CD4-positive, alpha-beta T cell (primary cell): ENCODE measurements around the gene HLA-DOA. TPM values are rescaled to one million over a fixed set of nuclear protein-coding genes. Genes with fewer than 3 reads are reported as not detected.

Source experiments
- ATAC-seq: fragments of 200-7000 bp; cut with Tn5 transposase; one replicate; pipeline ENCODE4 v1.10.0; 2022; ENCODE audit warnings: mild to moderate bottlenecking; ENCODE audit not compliant: poor library complexity
- CTCF ChIA-PET: fragments of 350-600 bp; sonication (Branson Sonifier 250); formaldehyde crosslinking; loops from one replicate; lab custom pipeline; 2021; ENCODE audit warnings: antibody characterized with exemption, inconsistent platforms; lab: Charles Lee
- POLR2A ChIA-PET: fragments of 350-600 bp; sonication (Branson Sonifier 250); formaldehyde crosslinking; loops from one replicate; lab custom pipeline; 2021; ENCODE audit warnings: antibody characterized with exemption, inconsistent platforms; lab: Charles Lee
- DNase-seq, 14 experiments: peaks; one replicate each; pipeline ENCODE4 v3.0.0-alpha.2; 2013 to 2020; ENCODE audit warnings: mixed read lengths in 2 of 14
- H3K27ac ChIP-seq, 2 donors: one replicate each; pipeline versions ENCODE4 v1.5.1 to v1.7.0; 2013; ENCODE audit warnings: low read length in 2 of 2, low read depth in 1 of 2, mild to moderate bottlenecking in 1 of 2
- H3K27me3 ChIP-seq, 2 experiments: 1 replicate in 1 of 2; 2 replicates in 1 of 2; pipeline versions ENCODE4 v1.6.1 to v1.7.0; 2013; ENCODE audit warnings: low read length in 2 of 2, control low read depth in 1 of 2, mild to moderate bottlenecking in 1 of 2, moderate library complexity in 1 of 2; ENCODE audit not compliant: insufficient read depth in 2 of 2, control insufficient read depth in 1 of 2
- H3K36me3 ChIP-seq: one replicate; pipeline ENCODE4 v1.6.1; 2013; ENCODE audit warnings: low read length, control low read depth; ENCODE audit not compliant: insufficient read depth
- H3K4me1 ChIP-seq: one replicate; pipeline ENCODE4 v1.6.1; 2013; ENCODE audit warnings: low read length, control low read depth; ENCODE audit not compliant: insufficient read depth
- H3K4me3 ChIP-seq: one replicate; pipeline ENCODE4 v1.5.1; 2013; ENCODE audit warnings: mild to moderate bottlenecking, low read length, moderate library complexity
- H3K9me3 ChIP-seq, 2 experiments: 1 replicate in 1 of 2; 2 replicates in 1 of 2; pipeline versions ENCODE4 v1.6.1 to v1.7.0; 2013; ENCODE audit warnings: low read length in 2 of 2, mild to moderate bottlenecking in 2 of 2, control low read depth in 1 of 2, moderate library complexity in 1 of 2; ENCODE audit not compliant: control insufficient read depth in 1 of 2, insufficient read depth in 1 of 2
- H3K27ac Mint-ChIP-seq: one replicate; pipeline ENCODE4 v1.8.0; 2020; ENCODE audit warnings: mixed read lengths
- H3K27me3 Mint-ChIP-seq: one replicate; pipeline ENCODE4 v1.8.0; 2021; ENCODE audit warnings: mixed read lengths
- H3K36me3 Mint-ChIP-seq: one replicate; pipeline ENCODE4 v1.8.0; 2021; ENCODE audit warnings: low read depth, mixed read lengths
- H3K4me1 Mint-ChIP-seq: one replicate; pipeline ENCODE4 v1.8.0; 2021; ENCODE audit warnings: low read depth, mixed read lengths
- H3K4me3 Mint-ChIP-seq: one replicate; pipeline ENCODE4 v1.8.0; 2020; ENCODE audit warnings: mild to moderate bottlenecking, mixed read lengths
- H3K9me3 Mint-ChIP-seq: one replicate; pipeline ENCODE4 v1.8.0; 2020; ENCODE audit warnings: mixed read lengths
- CTCF ChIP-seq: fragments of 200-600 bp; IDR thresholded peaks from one replicate; pipeline ENCODE4 v1.8.0; 2022; ENCODE audit warnings: antibody characterized with exemption, mild to moderate bottlenecking
- intact Hi-C, 2 experiments: fragments of 100-400 bp; cut with DNase I in 1 of 2; cut with micrococcal nuclease in 1 of 2; formaldehyde crosslinking; loops; one replicate each; pipeline versions ENCODE4 v1.15.1 to v1.9.0; 2023 to 2025; cut with DNase I, micrococcal nuclease
- total RNA-seq, 174 experiments: library from RNA in 2 of 174; stranded (reverse) in 2 of 174; gene quantifications; one replicate each; pipeline ENCODE4 v1.2.3 and lab custom pipeline; 2021 to 2026

HLA-DOA gene
- total RNA-seq, 2 experiments from 2014 or later: 5.9 to 6.1 TPM

- no peaks in the 10 kb centered on the region for H3K36me3 ChIP-seq
- H3K4me1 ChIP-seq: no peaks in the 10 kb centered on the region
- no peak for TF ChIP-seq CTCF
- Mint-ChIP-seq H3K9me3 (no peaks in the 10 kb centered on the region), H3K4me1 (no peaks in the 10 kb centered on the region), H3K4me3 (no peak overlapping the region), H3K36me3 (no peaks in the 10 kb centered on the region), H3K27ac (no peak overlapping the region), H3K27me3 (peaks cover 13% of the 10 kb centered on the region)
- no peaks in the 10 kb centered on the region for H3K9me3 ChIP-seq
- intact Hi-C loops: no loop called here
- ChIA-PET POLR2A (interaction anchor here (1.1 kb wide), 1 partner anchor 21 kb away, joined by 3 read pairs; no protein-coding TSS in a partner anchor), CTCF (interaction anchor here (0.7 to 1.4 kb wide), 3 partner anchors 9 to 21 kb away, joined by 3 to 4 read pairs (median 3); no protein-coding TSS in a partner anchor)
- DNase-seq (no peak), ATAC-seq (no peak)
- H3K4me3 ChIP-seq: no peak overlapping the region
- H3K27me3 ChIP-seq: no peaks in the 10 kb centered on the region
- H3K27ac ChIP-seq: no peak overlapping the region
Observed at GRCh38 chr6:32993363-32993973, 15.9 kb downstream of the HLA-DOA start.

GRCh38 chr6:32991972-32992371 is 17.4 kb downstream of the HLA-DOA start:
- H3K4me3 ChIP-seq: no peak overlapping the region
- no peaks in the 10 kb centered on the region for H3K4me1 ChIP-seq
- H3K4me1 Mint-ChIP-seq: no peaks in the 10 kb centered on the region
- no peaks in the 10 kb centered on the region for H3K9me3 Mint-ChIP-seq
- peaks cover 13% of the 10 kb centered on the region for H3K27me3 Mint-ChIP-seq
- CTCF ChIA-PET: interaction anchor here (1.4 kb wide), 1 partner anchor 8 kb away, joined by 3 read pairs; no protein-coding TSS in a partner anchor
- POLR2A ChIA-PET: no interaction called here
- no peak overlapping the region for H3K27ac Mint-ChIP-seq
- ATAC-seq (no peak), DNase-seq (no peak)
- H3K36me3 ChIP-seq: no peaks in the 10 kb centered on the region
- H3K36me3 Mint-ChIP-seq: no peaks in the 10 kb centered on the region
- no peak overlapping the region for H3K4me3 Mint-ChIP-seq
- TF ChIP-seq CTCF: no peak
- H3K9me3 ChIP-seq: no peaks in the 10 kb centered on the region
- H3K27ac ChIP-seq: no peak overlapping the region
- intact Hi-C loops: no loop called here
- H3K27me3 ChIP-seq: no peaks in the 10 kb centered on the region

- no peak overlapping the region for H3K27ac ChIP-seq
- H3K4me3 ChIP-seq: no peak overlapping the region
- no peaks in the 10 kb centered on the region for H3K27me3 ChIP-seq
- DNase-seq: no peak
- H3K9me3 ChIP-seq: no peaks in the 10 kb centered on the region
- intact Hi-C loops: no loop called here
- Mint-ChIP-seq H3K36me3 (no peaks in the 10 kb centered on the region), H3K4me3 (no peak overlapping the region), H3K9me3 (no peaks in the 10 kb centered on the region), H3K27ac (no peak overlapping the region), H3K4me1 (peaks cover 6% of the 10 kb centered on the region), H3K27me3 (peaks cover 5% of the 10 kb centered on the region)
- no peaks in the 10 kb centered on the region for H3K36me3 ChIP-seq
- ChIA-PET POLR2A (interaction anchor here (1.4 to 10.7 kb wide), 2 partner anchors 19 to 151 kb away, joined by 3 to 347 read pairs; partner anchors contain the start of genes BRD2 and TAP2), CTCF (interaction anchor here (1.0 to 6.9 kb wide), 5 partner anchors 37 to 151 kb away, joined by 3 to 123 read pairs (median 3); partner anchors contain the start of genes HLA-DMA and TAP2)
- TF ChIP-seq CTCF: no peak
- no peak for ATAC-seq
- peaks cover 8% of the 10 kb centered on the region for H3K4me1 ChIP-seq
Observed at GRCh38 chr6:32989368-32989767, 20.0 kb downstream of the HLA-DOA start.
